Calu3 (cell line): ENCODE measurements around the gene SERTAD2. TPM values are rescaled to one million over a fixed set of nuclear protein-coding genes. Genes with fewer than 3 reads are reported as not detected.

Experiments
- BruUV-seq: library from RNA; stranded (reverse); fragments of 400-500 nt; replicated peaks from 2 replicates; lab custom pipeline; 2021; lab: Mats Ljungman, UMichigan
- CTCF ChIA-PET: fragments of 300-600 bp; sonication (Branson Sonifier 250); formaldehyde crosslinking; loops from one replicate; lab custom pipeline; 2022; ENCODE audit warnings: antibody characterized with exemption; lab: Charles Lee
- DNase-seq: peaks from one replicate; pipeline ENCODE4 v3.0.0; 2022
- H3K27ac Mint-ChIP-seq: one replicate; pipeline ENCODE4 v1.8.0; 2022; ENCODE audit warnings: mixed read lengths; ENCODE audit not compliant: unreplicated experiment
- H3K27me3 Mint-ChIP-seq: one replicate; pipeline ENCODE4 v1.8.0; 2022; ENCODE audit warnings: mixed read lengths; ENCODE audit not compliant: unreplicated experiment
- H3K36me3 Mint-ChIP-seq: one replicate; pipeline ENCODE4 v1.8.0; 2022; ENCODE audit warnings: mild to moderate bottlenecking, moderate library complexity, mixed read lengths; ENCODE audit not compliant: insufficient read depth, unreplicated experiment
- H3K4me1 Mint-ChIP-seq: one replicate; pipeline ENCODE4 v1.8.0; 2022; ENCODE audit warnings: mild to moderate bottlenecking, low read depth, mixed read lengths; ENCODE audit not compliant: unreplicated experiment
- H3K4me3 Mint-ChIP-seq: one replicate; pipeline ENCODE4 v1.8.0; 2022; ENCODE audit warnings: mild to moderate bottlenecking, low read depth, moderate library complexity, mixed read lengths; ENCODE audit not compliant: unreplicated experiment
- H3K9me3 Mint-ChIP-seq: one replicate; pipeline ENCODE4 v1.8.0; 2022; ENCODE audit warnings: low read depth, mixed read lengths; ENCODE audit not compliant: unreplicated experiment
- intact Hi-C: fragments of 100-400 bp; cut with micrococcal nuclease; formaldehyde crosslinking; loops from one replicate; pipeline ENCODE4 v1.10.0; 2022; ENCODE audit not compliant: unreplicated experiment
- total RNA-seq: library from RNA; stranded (reverse); gene quantifications from 2 replicates; pipeline ENCODE4 v1.2.3, GENCODE V29; 2022
- TF ChIP-seq, protein P1 (sequence below): fragments of 200-600 bp; IDR thresholded peaks from one replicate; pipeline ENCODE4 v1.8.0; 2022; ENCODE audit warnings: antibody characterized with exemption; ENCODE audit not compliant: unreplicated experiment

Gene SERTAD2
- total RNA-seq, 1 experiment from 2014 or later, result 19.2 TPM

DNA sequence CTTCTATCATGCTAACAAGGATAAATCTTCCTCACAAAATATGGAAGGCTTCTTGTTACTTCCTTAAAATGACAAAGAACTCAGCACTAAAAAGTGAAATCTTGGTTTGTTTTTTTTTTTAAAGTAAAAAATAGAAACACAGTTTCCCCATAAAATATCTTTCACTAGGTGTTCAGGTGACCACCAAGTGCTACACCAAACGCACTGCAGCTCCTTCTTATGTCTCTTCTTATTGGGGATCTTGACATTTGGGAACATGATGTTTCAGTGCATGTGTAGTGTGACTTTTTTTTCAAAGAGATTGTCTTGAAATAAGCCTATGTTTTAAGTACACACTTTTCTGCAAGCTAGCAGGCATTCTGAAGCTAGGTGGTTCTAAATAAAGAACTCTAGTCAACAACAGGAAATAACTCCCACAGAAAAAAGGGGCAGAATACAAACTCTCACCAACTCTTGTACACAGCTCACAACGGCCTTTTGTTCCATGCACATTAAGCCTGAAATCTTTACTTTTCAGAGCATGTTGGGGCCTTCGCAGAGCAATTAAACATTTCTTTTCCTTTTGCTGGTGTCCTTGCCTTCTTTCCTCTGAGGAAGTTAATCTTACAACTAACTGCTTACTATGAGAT, 13.2 kb upstream of the SERTAD2 start:
- CTCF ChIA-PET, result no interaction called here
- no peaks in the 10 kb centered on the region for H3K27me3 Mint-ChIP-seq
- no peak overlapping the region for H3K4me3 Mint-ChIP-seq
- no peak for DNase-seq
- TF ChIP-seq, protein P1, sequence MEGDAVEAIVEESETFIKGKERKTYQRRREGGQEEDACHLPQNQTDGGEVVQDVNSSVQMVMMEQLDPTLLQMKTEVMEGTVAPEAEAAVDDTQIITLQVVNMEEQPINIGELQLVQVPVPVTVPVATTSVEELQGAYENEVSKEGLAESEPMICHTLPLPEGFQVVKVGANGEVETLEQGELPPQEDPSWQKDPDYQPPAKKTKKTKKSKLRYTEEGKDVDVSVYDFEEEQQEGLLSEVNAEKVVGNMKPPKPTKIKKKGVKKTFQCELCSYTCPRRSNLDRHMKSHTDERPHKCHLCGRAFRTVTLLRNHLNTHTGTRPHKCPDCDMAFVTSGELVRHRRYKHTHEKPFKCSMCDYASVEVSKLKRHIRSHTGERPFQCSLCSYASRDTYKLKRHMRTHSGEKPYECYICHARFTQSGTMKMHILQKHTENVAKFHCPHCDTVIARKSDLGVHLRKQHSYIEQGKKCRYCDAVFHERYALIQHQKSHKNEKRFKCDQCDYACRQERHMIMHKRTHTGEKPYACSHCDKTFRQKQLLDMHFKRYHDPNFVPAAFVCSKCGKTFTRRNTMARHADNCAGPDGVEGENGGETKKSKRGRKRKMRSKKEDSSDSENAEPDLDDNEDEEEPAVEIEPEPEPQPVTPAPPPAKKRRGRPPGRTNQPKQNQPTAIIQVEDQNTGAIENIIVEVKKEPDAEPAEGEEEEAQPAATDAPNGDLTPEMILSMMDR, result no peak
- peaks cover 7% of the 10 kb centered on the region for H3K4me1 Mint-ChIP-seq
- H3K9me3 Mint-ChIP-seq, result no peaks in the 10 kb centered on the region
- H3K36me3 Mint-ChIP-seq, result no peaks in the 10 kb centered on the region
- BruUV-seq, result no TSS peak
- no peak overlapping the region for H3K27ac Mint-ChIP-seq
- intact Hi-C loops, result no loop called here

DNA sequence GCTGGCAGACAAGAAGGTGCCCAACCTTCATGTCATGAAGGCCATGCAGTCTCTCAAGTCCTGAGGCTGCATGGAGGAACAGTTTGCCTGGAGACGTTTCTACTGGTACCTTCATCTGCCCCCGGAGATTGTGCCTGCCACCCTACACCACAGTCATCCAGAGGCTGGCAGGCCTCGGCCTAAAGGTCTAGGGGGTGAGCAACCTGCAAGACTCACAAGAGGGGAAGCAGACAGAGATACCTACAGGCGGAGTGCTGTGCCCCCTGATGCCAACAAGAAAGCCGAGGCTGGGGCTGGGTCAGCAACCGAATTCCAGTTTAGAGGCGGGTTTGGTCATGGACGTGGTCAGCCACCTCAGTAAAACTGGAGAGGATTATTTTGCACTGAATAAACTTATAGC, 12.0 kb upstream of the SERTAD2 start:
- no peak for DNase-seq
- no peak overlapping the region for H3K27ac Mint-ChIP-seq
- TF ChIP-seq, protein P1, result no peak
- CTCF ChIA-PET, result no interaction called here
- intact Hi-C loops, result no loop called here
- H3K36me3 Mint-ChIP-seq, result no peaks in the 10 kb centered on the region
- H3K4me3 Mint-ChIP-seq, result no peak overlapping the region
- no TSS peak for BruUV-seq
- no peaks in the 10 kb centered on the region for H3K27me3 Mint-ChIP-seq
- peaks cover 7% of the 10 kb centered on the region for H3K4me1 Mint-ChIP-seq
- H3K9me3 Mint-ChIP-seq, result no peaks in the 10 kb centered on the region

DNA sequence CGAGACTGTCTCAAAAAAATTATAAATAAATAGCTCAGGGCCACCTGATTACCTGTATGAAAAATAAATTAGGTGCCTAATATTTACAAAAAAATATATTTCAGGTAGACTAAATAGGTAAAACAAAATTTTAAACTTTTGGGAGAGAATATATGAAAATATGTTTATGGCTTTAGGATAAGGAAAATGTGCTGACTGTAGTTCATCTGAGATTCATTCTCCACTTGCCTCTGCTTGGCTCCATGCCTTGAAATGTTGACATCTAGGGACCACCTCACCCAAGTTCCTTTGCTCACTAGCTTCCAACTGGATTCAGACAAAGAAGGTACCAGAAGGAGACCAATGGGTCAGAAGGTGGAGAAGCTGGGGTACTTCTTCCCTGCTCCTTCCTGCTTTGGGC, 9.7 kb upstream of the SERTAD2 start:
- TF ChIP-seq, protein P1, result no peak
- H3K36me3 Mint-ChIP-seq, result no peaks in the 10 kb centered on the region
- no peak for DNase-seq
- H3K4me3 Mint-ChIP-seq, result no peak overlapping the region
- no peak overlapping the region for H3K27ac Mint-ChIP-seq
- BruUV-seq, result no TSS peak
- CTCF ChIA-PET, result interaction anchor here (1.4 kb wide), 1 partner anchor 134 kb away, joined by 3 read pairs; no protein-coding TSS in a partner anchor
- H3K9me3 Mint-ChIP-seq, result no peaks in the 10 kb centered on the region
- H3K27me3 Mint-ChIP-seq, result no peaks in the 10 kb centered on the region
- intact Hi-C loops, result no loop called here
- peaks cover 7% of the 10 kb centered on the region for H3K4me1 Mint-ChIP-seq

DNA sequence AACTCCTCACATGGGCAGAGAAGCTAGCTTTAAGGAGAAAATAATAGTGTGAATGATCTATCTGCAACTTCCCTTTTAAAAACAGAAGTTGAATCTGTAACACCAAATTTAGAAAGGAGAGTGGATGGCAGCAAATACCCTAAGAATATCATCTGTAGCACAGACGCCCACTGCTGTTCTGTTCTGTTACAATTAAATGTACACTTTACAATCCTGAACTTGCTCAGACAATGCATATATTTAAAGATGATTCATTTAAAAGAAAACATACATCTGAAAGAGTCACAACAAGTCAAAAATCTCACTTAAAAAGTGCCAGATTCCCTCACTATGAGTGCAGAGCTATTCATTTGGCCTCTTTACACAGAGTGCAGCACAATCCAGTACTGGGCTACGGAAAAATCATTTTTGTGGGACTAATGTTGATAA, 8.0 kb upstream of the SERTAD2 start:
- Mint-ChIP-seq H3K4me1 (no peaks in the 10 kb centered on the region), H3K27ac (no peak overlapping the region), H3K4me3 (no peak overlapping the region), H3K9me3 (no peaks in the 10 kb centered on the region), H3K36me3 (no peaks in the 10 kb centered on the region), H3K27me3 (no peaks in the 10 kb centered on the region)
- TF ChIP-seq, protein P1, result no peak
- intact Hi-C loops, result no loop called here
- no TSS peak for BruUV-seq
- DNase-seq, result no peak
- CTCF ChIA-PET, result interaction anchor here (0.5 to 1.3 kb wide), 2 partner anchors 123 to 209 kb away, joined by 3 to 7 read pairs; no protein-coding TSS in a partner anchor
